Measurements from ENCODE around the gene GPR162.

DNA sequence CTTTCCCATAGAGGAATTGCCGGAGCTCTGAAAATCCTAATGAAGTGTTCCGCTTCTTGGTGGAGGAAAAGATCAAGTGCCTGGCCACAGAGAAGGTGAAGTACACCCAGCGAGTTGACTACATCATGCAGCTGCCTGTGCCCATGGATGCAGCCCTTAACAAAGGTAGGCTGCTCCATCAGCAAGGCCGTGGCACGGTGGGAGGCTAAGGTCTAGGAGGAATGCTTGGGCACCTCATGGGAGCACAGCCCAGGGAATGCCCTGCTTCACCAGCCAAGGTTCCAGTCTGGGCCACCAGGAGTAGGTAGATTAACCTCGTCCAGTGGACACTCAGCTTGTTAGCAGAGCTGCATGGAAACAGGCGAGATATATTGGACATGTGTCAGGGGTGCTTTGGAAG is 39.3 kb downstream of the GPR162 start:
- TF ChIP-seq EP300 (IDR thresholded peaks at IDR 0.05; ENCODE audit: borderline replicate concordance) (no peak), TAF1 (IDR thresholded peaks at IDR 0.05; ENCODE audit: low read depth) (no peak), YY1 (IDR thresholded peaks at IDR 0.05; ENCODE audit: low read depth) (no peak), CEBPB (IDR thresholded peaks at IDR 0.05) (no peak), TEAD4 (IDR thresholded peaks at IDR 0.05) (no peak)
- TF ChIP-seq, protein P1, sequence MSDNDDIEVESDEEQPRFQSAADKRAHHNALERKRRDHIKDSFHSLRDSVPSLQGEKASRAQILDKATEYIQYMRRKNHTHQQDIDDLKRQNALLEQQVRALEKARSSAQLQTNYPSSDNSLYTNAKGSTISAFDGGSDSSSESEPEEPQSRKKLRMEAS (IDR thresholded peaks at IDR 0.05): no peak
- TF ChIP-seq, protein P2, sequence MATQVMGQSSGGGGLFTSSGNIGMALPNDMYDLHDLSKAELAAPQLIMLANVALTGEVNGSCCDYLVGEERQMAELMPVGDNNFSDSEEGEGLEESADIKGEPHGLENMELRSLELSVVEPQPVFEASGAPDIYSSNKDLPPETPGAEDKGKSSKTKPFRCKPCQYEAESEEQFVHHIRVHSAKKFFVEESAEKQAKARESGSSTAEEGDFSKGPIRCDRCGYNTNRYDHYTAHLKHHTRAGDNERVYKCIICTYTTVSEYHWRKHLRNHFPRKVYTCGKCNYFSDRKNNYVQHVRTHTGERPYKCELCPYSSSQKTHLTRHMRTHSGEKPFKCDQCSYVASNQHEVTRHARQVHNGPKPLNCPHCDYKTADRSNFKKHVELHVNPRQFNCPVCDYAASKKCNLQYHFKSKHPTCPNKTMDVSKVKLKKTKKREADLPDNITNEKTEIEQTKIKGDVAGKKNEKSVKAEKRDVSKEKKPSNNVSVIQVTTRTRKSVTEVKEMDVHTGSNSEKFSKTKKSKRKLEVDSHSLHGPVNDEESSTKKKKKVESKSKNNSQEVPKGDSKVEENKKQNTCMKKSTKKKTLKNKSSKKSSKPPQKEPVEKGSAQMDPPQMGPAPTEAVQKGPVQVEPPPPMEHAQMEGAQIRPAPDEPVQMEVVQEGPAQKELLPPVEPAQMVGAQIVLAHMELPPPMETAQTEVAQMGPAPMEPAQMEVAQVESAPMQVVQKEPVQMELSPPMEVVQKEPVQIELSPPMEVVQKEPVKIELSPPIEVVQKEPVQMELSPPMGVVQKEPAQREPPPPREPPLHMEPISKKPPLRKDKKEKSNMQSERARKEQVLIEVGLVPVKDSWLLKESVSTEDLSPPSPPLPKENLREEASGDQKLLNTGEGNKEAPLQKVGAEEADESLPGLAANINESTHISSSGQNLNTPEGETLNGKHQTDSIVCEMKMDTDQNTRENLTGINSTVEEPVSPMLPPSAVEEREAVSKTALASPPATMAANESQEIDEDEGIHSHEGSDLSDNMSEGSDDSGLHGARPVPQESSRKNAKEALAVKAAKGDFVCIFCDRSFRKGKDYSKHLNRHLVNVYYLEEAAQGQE (IDR thresholded peaks at IDR 0.05; ENCODE audit: low read depth): no peak
- TF ChIP-seq, protein P3, sequence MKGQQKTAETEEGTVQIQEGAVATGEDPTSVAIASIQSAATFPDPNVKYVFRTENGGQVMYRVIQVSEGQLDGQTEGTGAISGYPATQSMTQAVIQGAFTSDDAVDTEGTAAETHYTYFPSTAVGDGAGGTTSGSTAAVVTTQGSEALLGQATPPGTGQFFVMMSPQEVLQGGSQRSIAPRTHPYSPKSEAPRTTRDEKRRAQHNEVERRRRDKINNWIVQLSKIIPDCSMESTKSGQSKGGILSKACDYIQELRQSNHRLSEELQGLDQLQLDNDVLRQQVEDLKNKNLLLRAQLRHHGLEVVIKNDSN (IDR thresholded peaks at IDR 0.05): no peak
